C4-2B (cell line): ENCODE results near the gene LDHAL6B.

Experiments
- ZFX ChIP-seq: fragments of 450-650 bp; IDR thresholded peaks from 2 replicates; pipeline ENCODE4 v1.6.1; 2017
- TF ChIP-seq, protein P1 (sequence below): fragments of 450-650 bp; conservative IDR thresholded peaks from 2 replicates; pipeline ENCODE4 v1.5.1; 2017; ENCODE audit warnings: mild to moderate bottlenecking

GRCh38 chr15:59252137-59252536 lies 45.5 kb downstream of the LDHAL6B start:
- TF ChIP-seq, protein P1, sequence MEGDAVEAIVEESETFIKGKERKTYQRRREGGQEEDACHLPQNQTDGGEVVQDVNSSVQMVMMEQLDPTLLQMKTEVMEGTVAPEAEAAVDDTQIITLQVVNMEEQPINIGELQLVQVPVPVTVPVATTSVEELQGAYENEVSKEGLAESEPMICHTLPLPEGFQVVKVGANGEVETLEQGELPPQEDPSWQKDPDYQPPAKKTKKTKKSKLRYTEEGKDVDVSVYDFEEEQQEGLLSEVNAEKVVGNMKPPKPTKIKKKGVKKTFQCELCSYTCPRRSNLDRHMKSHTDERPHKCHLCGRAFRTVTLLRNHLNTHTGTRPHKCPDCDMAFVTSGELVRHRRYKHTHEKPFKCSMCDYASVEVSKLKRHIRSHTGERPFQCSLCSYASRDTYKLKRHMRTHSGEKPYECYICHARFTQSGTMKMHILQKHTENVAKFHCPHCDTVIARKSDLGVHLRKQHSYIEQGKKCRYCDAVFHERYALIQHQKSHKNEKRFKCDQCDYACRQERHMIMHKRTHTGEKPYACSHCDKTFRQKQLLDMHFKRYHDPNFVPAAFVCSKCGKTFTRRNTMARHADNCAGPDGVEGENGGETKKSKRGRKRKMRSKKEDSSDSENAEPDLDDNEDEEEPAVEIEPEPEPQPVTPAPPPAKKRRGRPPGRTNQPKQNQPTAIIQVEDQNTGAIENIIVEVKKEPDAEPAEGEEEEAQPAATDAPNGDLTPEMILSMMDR = no peak
- no peak for TF ChIP-seq ZFX
